GM19193 (cell line): ENCODE results near the gene RS1.

ENCODE experiments used
- POLR2A ChIP-seq: IDR thresholded peaks from 4 replicates; pipeline ENCODE4 v1.6.1; 2011; ENCODE audit not compliant: insufficient read depth, insufficient read length; ENCODE audit errors: extremely low read depth

Gene RS1

DNA sequence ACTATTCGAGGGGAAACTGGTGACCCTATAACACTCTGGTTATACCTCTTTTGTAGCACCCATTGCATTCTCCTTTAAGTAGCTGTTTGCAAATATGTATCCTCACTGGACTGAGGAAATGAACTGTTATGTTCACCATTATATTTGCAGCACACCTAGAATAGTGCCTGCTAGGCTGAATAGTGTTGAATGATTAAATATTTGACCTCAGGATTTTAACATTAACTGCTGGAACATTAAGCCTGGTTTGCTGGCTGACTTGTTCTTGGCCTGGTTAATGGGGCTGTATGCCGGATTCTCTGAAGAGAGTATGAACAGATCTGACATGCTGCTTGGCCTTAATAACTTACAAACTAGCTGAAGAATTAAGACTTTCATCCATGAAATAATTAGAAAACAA lies 80.1 kb downstream of the RS1 start:
- TF ChIP-seq POLR2A, result no peak
